Activated CD8-positive, alpha-beta T cell treated with anti-CD3 and anti-CD28 coated beads, Interleukin-2, amount 10 ng/mL, durations not matched to agents 7 days and 5 days (primary cell): ENCODE results near the gene KSR1. TPM values are rescaled to one million over a fixed set of nuclear protein-coding genes. Genes with fewer than 3 reads are reported as not detected.
"Not testable (repeated sequence)": the region's sequence is repeated elsewhere in the genome, so short reads cannot be mapped to it uniquely, and the experiment has no call there.

Experiments used
- ATAC-seq: fragments of 150-1000 bp; cut with Tn5 transposase; one replicate; pipeline ENCODE4 v1.10.0; 2021; ENCODE audit warnings: moderate library complexity
- CTCF ChIA-PET: fragments of 350-600 bp; sonication (Branson Sonifier 250); formaldehyde crosslinking; loops from one replicate; lab custom pipeline; 2021; ENCODE audit warnings: antibody characterized with exemption; lab: Charles Lee
- POLR2A ChIA-PET: fragments of 350-600 bp; sonication (Branson Sonifier 250); formaldehyde crosslinking; loops from one replicate; lab custom pipeline; 2021; ENCODE audit warnings: antibody characterized with exemption; lab: Charles Lee
- DNase-seq: peaks from one replicate; pipeline ENCODE4 v3.0.0-alpha.2; 2020
- H3K27ac Mint-ChIP-seq: one replicate; pipeline ENCODE4 v1.8.0; 2021; ENCODE audit warnings: mild to moderate bottlenecking, mixed read lengths
- H3K27me3 Mint-ChIP-seq: one replicate; pipeline ENCODE4 v1.8.0; 2021; ENCODE audit warnings: low read depth, mixed read lengths
- H3K36me3 Mint-ChIP-seq: one replicate; pipeline ENCODE4 v1.8.0; 2021; ENCODE audit warnings: low read depth, mixed read lengths
- H3K4me1 Mint-ChIP-seq: one replicate; pipeline ENCODE4 v1.8.0; 2021; ENCODE audit warnings: low read depth, mixed read lengths
- H3K4me3 Mint-ChIP-seq: one replicate; pipeline ENCODE4 v1.8.0; 2021; ENCODE audit warnings: mild to moderate bottlenecking, mixed read lengths
- H3K9me3 Mint-ChIP-seq: one replicate; pipeline ENCODE4 v1.8.0; 2022; ENCODE audit warnings: mixed read lengths; ENCODE audit not compliant: insufficient read depth
- total RNA-seq, 2 experiments: library from RNA; stranded (reverse); gene quantifications; one replicate each; pipeline ENCODE4 v1.2.3, GENCODE V29; 2021

Gene KSR1
- total RNA-seq, 2 experiments from 2014 or later, result 45.3 to 45.8 TPM

GRCh38 chr17:27464019-27464418 is 7.8 kb downstream of the KSR1 start:
- not testable (repeated sequence) for H3K4me3 Mint-ChIP-seq, ATAC-seq, H3K9me3 Mint-ChIP-seq, DNase-seq, H3K27me3 Mint-ChIP-seq, H3K36me3 Mint-ChIP-seq
- Mint-ChIP-seq H3K4me1 (peaks cover 84% of the 10 kb centered on the region), H3K27ac (peak overlapping the region; percentile 66)
- ChIA-PET CTCF (interaction anchor here (1.0 kb wide), 1 partner anchor 136 kb away, joined by 3 read pairs; no protein-coding TSS in a partner anchor), POLR2A (interaction anchor here (1.3 kb wide), 1 partner anchor 10 kb away, joined by 4 read pairs; no protein-coding TSS in a partner anchor)

- POLR2A ChIA-PET, result interaction anchor here (1.0 to 1.3 kb wide), 2 partner anchors 9 to 171 kb away, joined by 3 to 4 read pairs; partner anchors contain the start of gene WSB1
- no peak overlapping the region for H3K4me3 Mint-ChIP-seq
Measured at GRCh38 chr17:27464431-27464830, 8.2 kb downstream of the KSR1 start.

GRCh38 chr17:27465875-27466274 is 9.6 kb downstream of the KSR1 start:
- not testable (repeated sequence) for H3K9me3 Mint-ChIP-seq, DNase-seq, H3K27me3 Mint-ChIP-seq, ATAC-seq
- H3K36me3 Mint-ChIP-seq, result peaks cover 10% of the 10 kb centered on the region
- peak overlapping the region; percentile 70 for H3K4me3 Mint-ChIP-seq
- ChIA-PET POLR2A (interaction anchor here (0.9 to 1.5 kb wide), 6 partner anchors 8 to 171 kb away, joined by 3 to 11 read pairs (median 6); no protein-coding TSS in a partner anchor), CTCF (interaction anchor here (0.9 to 3.6 kb wide), 9 partner anchors 9 to 136 kb away, joined by 3 to 24 read pairs (median 7); partner anchors contain the start of gene KSR1)
- H3K27ac Mint-ChIP-seq, result peak overlapping the region; percentile 92
- H3K4me1 Mint-ChIP-seq, result peaks cover 86% of the 10 kb centered on the region

More at GRCh38 chr17:27464431-27464830, 8.2 kb downstream of the KSR1 start:
- H3K36me3 Mint-ChIP-seq, result peaks cover 9% of the 10 kb centered on the region
- CTCF ChIA-PET, result interaction anchor here (1.0 to 3.6 kb wide), 3 partner anchors 8 to 135 kb away, joined by 3 to 20 read pairs (median 7); partner anchors contain the start of gene KSR1
- H3K27me3 Mint-ChIP-seq, result no peaks in the 10 kb centered on the region
- H3K9me3 Mint-ChIP-seq, result no peaks in the 10 kb centered on the region
- DNase-seq (no peak), ATAC-seq (no peak)
- peaks cover 84% of the 10 kb centered on the region for H3K4me1 Mint-ChIP-seq
- H3K27ac Mint-ChIP-seq, result no peak overlapping the region

GRCh38 chr17:27466376-27466742 is 10.1 kb downstream of the KSR1 start:
- no peaks in the 10 kb centered on the region for H3K9me3 Mint-ChIP-seq
- H3K4me1 Mint-ChIP-seq, result peaks cover 88% of the 10 kb centered on the region
- ATAC-seq (peak; percentile 44), DNase-seq (peak; percentile 43)
- H3K4me3 Mint-ChIP-seq, result peak overlapping the region; percentile 70
- CTCF ChIA-PET, result interaction anchor here (0.7 to 3.6 kb wide), 10 partner anchors 9 to 136 kb away, joined by 3 to 24 read pairs (median 6); partner anchors contain the start of gene KSR1
- H3K36me3 Mint-ChIP-seq, result peaks cover 10% of the 10 kb centered on the region
- H3K27ac Mint-ChIP-seq, result peak overlapping the region; percentile 92
- POLR2A ChIA-PET, result interaction anchor here (0.8 to 1.5 kb wide), 6 partner anchors 9 to 172 kb away, joined by 3 to 11 read pairs (median 6); no protein-coding TSS in a partner anchor
- H3K27me3 Mint-ChIP-seq, result no peaks in the 10 kb centered on the region

DNA sequence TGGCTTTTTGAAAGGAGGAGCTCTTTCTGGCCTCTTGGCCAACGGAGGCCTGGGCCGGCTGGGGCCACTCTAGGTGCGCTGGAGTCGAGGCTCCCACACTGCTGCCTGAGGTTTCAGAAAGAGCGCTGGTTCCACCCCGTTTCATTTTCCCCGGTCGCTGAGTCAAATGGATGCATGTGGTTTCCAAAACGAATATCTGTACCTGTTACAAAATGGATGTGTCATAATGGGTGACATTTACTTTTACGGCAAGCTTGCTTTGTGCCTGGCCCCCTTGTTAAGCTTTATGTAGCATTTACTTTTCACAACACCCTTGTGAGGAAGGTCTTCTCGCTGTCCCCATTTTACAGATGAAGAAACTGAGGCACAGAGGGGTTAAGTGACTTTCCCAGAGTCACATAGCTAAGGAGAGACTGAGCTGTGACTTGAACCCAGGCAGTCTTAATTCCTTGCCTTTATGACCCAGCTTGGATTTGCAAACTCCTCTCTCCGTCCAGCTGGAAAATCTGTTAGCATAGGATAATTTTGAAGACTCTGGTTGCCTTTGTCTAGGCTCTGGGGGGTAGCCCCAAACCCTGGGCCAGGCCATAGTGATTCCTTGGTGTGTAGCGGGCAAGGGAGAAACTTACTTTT is 10.6 kb downstream of the KSR1 start:
- Mint-ChIP-seq H3K4me3 (peak overlapping the region; percentile 70), H3K9me3 (no peaks in the 10 kb centered on the region), H3K27ac (peak overlapping the region; percentile 92), H3K27me3 (no peaks in the 10 kb centered on the region), H3K36me3 (peaks cover 10% of the 10 kb centered on the region), H3K4me1 (peaks cover 88% of the 10 kb centered on the region)
- ChIA-PET CTCF (interaction anchor here (0.7 to 3.6 kb wide), 12 partner anchors 9 to 135 kb away, joined by 3 to 24 read pairs (median 4); partner anchors contain the start of gene KSR1), POLR2A (interaction anchor here (0.8 to 1.5 kb wide), 6 partner anchors 9 to 172 kb away, joined by 3 to 11 read pairs (median 6); no protein-coding TSS in a partner anchor)
- ATAC-seq, result peak; percentile 85
- DNase-seq, result peak; percentile 85

DNA sequence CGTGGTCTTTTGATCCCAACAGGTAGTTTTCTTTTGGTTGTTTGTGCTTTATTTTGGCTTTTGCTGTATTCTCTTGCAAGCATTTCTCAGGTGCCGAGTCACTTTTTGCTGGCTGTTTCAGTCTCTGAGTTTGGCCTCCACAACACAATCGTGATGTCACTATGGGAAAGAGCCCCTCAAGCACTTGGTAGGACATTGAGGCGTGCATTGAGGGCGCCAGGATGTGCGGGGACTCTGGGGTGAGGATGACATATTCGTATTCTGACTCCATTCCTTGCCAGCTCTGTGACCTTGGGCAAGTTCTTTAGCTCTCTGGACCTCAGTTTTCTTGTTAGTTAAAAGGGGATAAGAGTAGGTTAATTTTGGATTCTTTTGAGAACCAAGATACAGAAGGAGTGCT is 13.0 kb downstream of the KSR1 start:
- Mint-ChIP-seq H3K27ac (peak overlapping the region; percentile 82), H3K27me3 (no peaks in the 10 kb centered on the region), H3K4me1 (peaks cover 90% of the 10 kb centered on the region), H3K36me3 (peaks cover 7% of the 10 kb centered on the region), H3K9me3 (no peaks in the 10 kb centered on the region), H3K4me3 (no peak overlapping the region)
- CTCF ChIA-PET, result no interaction called here
- ATAC-seq (no peak), DNase-seq (no peak)
- POLR2A ChIA-PET, result interaction anchor here (0.6 kb wide), 1 partner anchor 10 kb away, joined by 3 read pairs; no protein-coding TSS in a partner anchor

DNA sequence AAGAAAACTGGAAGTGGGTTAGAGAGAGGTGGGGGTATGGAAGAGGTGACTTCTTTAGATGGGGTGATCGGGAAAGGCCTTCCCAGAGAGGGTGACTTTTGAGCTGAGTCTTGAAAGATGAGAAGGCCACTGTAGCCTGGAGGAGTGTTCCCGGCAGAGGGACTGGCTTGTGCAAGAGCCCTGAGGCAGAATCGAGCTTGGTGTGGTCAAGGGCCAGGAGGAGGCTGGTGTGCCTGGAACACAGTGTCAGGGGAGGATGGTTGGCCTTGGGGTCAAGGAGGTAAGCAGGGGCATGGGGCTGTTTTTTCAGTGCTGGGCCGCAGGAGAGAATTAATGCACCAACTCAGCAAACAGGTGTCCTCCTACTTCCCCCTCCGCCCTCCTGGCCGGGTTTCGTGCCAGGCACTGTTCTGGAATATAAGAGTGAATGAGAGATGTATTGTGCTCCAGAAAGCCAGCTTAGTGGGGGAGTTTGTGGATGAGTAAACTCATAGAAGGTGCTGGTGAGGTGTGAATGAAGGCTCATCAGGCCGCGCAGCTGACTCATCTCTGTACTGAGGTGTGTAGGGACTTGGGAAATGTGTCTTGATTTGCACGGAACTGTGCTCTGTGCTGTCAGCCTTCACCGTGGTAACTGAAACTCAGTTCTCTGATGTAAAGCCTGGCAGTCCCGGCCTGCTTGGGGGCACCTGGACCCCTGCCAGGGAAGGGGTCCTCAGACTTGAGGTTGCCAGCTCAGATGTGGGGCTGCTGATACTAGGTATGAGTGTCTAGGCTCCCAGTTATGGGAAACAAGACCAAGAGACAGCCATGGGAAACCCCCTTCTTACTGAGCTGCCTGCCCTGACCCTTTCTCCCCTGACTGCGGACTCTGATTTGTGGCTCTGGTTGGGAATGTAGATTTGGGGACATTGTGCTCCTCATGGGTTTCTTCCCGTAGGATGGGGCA is 15.3 kb downstream of the KSR1 start:
- Mint-ChIP-seq H3K9me3 (no peaks in the 10 kb centered on the region), H3K4me3 (peak overlapping the region; percentile 60), H3K27me3 (no peaks in the 10 kb centered on the region), H3K36me3 (peaks cover 14% of the 10 kb centered on the region), H3K4me1 (peaks cover 93% of the 10 kb centered on the region), H3K27ac (peak overlapping the region; percentile 98)
- DNase-seq (peak; percentile 89), ATAC-seq (peak; percentile 80)
- ChIA-PET POLR2A (interaction anchor here (0.6 to 2.9 kb wide), 8 partner anchors 10 to 177 kb away, joined by 3 to 13 read pairs (median 3); partner anchors contain the start of genes KSR1 and WSB1), CTCF (interaction anchor here (0.8 to 5.0 kb wide), 6 partner anchors 10 to 129 kb away, joined by 3 to 36 read pairs (median 6); partner anchors contain the start of gene KSR1)

DNA sequence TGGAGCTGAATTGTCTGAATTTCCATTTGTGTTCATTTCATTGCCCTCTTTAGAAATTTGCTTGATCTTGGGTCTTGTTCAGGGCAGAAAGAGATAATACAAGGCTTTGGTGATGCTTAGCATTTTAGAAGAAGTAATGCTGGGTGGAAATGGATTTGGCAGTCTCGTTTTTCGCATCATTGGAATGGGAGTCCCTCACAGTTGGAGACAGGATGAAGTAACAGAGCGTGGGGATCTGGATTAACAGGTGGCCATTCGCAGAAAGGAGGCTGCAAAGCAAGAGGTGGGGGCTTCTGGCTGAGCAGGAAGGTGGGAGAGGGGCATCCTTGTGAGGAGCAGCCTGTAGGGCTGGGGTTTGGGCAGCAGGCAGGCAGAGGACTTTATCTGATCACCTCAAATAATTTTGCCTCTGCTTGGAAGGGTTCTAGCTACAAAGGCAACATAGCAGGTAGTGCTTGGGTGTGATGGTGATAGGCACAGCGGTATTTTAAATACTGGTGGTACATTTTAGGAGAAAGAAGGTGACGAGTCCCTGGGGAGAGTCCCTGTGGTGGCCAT is 17.0 kb downstream of the KSR1 start:
- Mint-ChIP-seq H3K4me3 (peak overlapping the region; percentile 69), H3K27ac (peak overlapping the region; percentile 98), H3K4me1 (peaks cover 96% of the 10 kb centered on the region), H3K27me3 (no peaks in the 10 kb centered on the region), H3K36me3 (peaks cover 12% of the 10 kb centered on the region), H3K9me3 (no peaks in the 10 kb centered on the region)
- ChIA-PET POLR2A (interaction anchor here (0.6 to 2.9 kb wide), 10 partner anchors 8 to 253 kb away, joined by 3 to 13 read pairs (median 8); partner anchors contain the start of genes KSR1 and WSB1), CTCF (interaction anchor here (0.9 to 5.0 kb wide), 8 partner anchors 11 to 127 kb away, joined by 3 to 36 read pairs (median 4); partner anchors contain the start of gene KSR1)
- ATAC-seq (peak; percentile 71), DNase-seq (no peak)

DNA sequence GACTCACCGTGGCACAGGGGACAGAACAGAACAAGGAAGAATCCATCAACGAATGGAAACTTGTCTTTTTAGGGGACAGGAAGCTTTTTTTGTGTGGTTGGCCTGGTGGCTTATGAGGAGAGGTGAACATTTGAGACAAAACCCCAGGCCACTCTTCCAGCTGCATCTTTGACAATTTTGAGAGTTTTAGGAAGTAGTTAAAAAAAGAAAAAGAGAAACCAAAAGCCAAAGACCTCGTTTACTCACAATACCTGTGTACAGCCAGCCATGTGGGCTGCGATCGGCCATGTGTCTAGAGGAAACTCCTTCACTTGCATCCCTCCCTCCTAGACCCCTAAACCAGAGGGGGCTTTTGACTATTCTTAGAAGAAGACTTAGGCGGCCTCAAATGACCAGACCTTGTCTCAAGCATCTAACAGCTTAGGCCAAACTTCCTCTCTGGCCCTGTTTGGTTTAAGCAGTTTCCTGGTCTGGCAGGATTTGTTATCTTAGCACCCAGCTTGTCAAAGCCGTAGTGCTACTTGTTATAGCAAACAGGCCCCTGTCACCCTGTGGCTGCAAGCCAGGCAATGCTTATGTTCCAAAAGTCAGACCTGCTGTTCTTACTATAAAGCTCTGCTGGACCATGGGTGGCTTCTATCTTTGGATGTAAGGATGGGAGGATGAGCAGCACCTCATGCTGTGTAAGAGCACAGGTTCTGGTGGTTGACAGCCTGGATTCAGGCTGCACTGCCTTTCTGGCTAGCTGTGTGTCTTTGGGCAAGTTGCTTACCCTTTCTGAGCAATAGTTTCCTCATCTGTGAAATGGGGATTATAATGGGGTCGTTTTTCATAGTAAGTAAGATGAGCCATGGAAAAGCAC is 17.7 kb downstream of the KSR1 start:
- H3K4me1 Mint-ChIP-seq, result peaks cover 96% of the 10 kb centered on the region
- POLR2A ChIA-PET, result interaction anchor here (0.7 to 2.9 kb wide), 7 partner anchors 9 to 179 kb away, joined by 3 to 12 read pairs (median 7); partner anchors contain the start of genes KSR1 and WSB1

More for the DNA sequence above, 17.7 kb downstream of the KSR1 start:
- peak; percentile 50 for ATAC-seq
- CTCF ChIA-PET, result interaction anchor here (1.0 to 5.0 kb wide), 7 partner anchors 12 to 126 kb away, joined by 3 to 36 read pairs (median 4); no protein-coding TSS in a partner anchor
- Mint-ChIP-seq H3K27ac (peak overlapping the region; percentile 98), H3K4me3 (peak overlapping the region; percentile 69), H3K27me3 (no peaks in the 10 kb centered on the region), H3K9me3 (no peaks in the 10 kb centered on the region), H3K36me3 (peaks cover 12% of the 10 kb centered on the region)
- peak; percentile 85 for DNase-seq
